ENCODE measurements around the gene IPO5.
"Not testable (repeated sequence)": the region's sequence is repeated elsewhere in the genome, so short reads cannot be mapped to it uniquely, and the experiment has no call there.

The IPO5 gene

GRCh38 chr13:98019186-98019585, 65.7 kb downstream of the IPO5 start:
- DNase-seq = no peak

DNA sequence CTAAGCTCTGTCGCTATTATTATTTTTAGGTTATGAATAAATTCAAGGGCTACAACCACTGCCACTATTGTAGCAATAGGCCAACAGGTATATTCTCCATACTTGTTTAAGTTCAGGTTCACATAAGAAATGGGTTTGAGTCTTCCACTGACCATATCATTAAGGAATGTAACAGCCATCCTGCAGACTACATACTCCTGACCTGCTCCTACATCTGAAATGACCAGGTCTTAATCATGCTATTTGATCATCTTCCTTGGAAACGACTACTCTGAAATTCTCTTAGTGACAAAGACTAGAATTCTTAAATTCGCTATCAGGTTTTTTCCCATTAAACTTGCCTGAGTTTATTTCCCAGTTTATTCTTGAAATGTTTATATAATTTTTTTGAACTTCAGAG, 66.8 kb downstream of the IPO5 start:
- no peak for DNase-seq

DNA sequence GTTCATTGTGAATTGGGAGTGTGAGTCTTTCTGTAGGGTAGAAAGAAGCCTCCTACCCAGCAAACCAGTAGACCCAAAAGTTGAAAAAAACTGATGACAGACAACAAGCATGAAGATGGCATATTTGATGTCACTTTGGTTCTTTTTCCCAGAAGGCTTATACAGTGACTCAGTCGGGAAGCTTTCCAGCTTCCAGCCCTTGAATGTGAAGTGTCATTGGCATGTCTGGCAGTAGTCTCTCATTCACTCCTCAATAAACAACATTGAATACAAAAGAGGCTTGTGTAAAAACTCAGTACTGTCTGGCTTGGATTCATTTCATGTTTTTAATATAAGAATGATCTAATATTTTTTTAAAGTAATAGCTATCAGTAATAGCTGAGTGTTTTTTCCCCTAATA, 68.7 kb downstream of the IPO5 start:
- no peak for DNase-seq

DNA sequence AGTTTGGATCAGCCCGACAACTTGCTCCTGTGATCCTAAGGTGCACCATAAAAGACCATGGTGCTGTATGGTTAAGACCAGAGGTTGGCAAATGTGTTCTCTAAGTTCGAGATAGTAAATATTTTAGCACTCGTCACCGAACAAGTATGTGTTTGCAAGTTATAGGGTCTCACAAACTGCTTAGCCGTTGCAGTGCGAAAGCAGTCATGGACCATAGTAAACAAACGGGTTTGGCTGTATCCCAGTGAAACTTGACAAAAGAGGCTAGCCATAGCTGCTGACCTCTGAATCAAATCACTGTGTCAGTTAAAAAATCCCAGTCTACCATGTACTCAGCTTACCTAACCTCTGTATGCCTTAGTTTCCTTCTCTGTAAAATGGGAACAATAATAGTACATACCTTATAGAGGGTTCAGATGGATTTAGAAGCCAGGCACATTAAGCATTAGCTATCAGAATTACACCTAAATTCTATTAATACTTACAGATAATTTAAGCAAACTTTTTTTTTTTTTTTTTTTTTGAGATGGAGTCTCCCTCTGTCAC, 72.1 kb downstream of the IPO5 start:
- DNase-seq = no peak

- DNase-seq = no peak
These were observed 73.0 kb downstream of the IPO5 start for GRCh38 chr13:98026457-98026857.

- DNase-seq = no peak
These were observed 78.7 kb downstream of the IPO5 start for GRCh38 chr13:98032168-98032567.

GRCh38 chr13:98033277-98034247, 80.1 kb downstream of the IPO5 start:
- DNase-seq = no peak

- no peak for DNase-seq
These were observed 81.9 kb downstream of the IPO5 start for GRCh38 chr13:98035373-98035772.

GRCh38 chr13:98036564-98037302, 83.3 kb downstream of the IPO5 start:
- DNase-seq = not testable (repeated sequence)

GRCh38 chr13:98039261-98039660, 85.8 kb downstream of the IPO5 start:
- DNase-seq = no peak

DNA sequence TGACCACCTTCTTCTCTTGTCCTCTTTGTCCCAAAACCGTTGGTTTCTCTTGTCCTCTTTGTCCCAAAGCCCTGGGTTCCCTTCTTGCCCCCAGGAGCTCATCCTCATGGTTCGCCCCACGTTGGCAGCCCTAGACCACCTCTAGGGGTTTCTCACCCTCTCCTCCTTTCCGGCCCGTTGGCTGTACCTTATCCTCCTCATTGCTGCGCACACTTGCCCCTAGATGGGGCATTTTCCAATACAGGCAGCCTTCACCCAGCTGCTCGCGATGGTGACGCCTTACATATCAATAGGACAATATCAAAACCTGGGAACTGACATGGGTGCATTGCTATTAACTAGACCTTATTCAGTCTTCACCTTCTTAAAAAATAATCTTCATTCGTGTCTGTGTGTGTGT, 86.5 kb downstream of the IPO5 start:
- no peak for DNase-seq

DNA sequence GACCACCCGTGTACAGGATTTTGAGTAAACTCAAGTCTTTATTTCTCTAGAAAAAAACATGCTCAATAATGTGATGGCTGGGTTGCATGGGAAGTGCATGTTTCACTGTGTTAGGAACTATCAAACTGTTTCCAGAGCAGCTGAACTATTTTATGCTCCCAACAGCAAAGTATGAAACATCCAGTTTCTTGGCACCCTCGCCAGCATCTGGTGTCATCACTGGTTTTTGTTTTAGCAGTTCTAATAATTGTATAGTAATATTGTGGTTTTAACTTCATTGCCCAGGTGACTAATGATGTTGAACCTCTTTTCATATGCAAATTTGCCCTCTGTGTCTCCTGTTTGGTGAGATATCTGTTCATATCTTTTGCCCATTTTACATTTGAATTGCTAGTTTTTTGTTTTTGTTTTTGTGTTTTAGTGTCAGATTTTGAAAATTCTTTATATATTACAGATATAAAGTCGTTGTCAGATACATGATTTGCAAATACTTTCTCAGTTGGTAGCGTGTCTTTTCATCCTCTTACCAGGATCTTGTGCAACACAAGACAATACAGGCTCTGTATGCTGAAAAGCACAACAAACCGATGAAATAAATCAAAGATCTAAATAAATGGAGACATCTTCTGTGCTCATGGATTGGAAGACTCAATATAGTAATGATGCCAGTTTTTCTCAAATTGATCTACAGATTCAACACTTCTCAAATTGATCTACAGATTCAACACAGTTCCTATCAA, 87.8 kb downstream of the IPO5 start:
- DNase-seq = no peak

DNA sequence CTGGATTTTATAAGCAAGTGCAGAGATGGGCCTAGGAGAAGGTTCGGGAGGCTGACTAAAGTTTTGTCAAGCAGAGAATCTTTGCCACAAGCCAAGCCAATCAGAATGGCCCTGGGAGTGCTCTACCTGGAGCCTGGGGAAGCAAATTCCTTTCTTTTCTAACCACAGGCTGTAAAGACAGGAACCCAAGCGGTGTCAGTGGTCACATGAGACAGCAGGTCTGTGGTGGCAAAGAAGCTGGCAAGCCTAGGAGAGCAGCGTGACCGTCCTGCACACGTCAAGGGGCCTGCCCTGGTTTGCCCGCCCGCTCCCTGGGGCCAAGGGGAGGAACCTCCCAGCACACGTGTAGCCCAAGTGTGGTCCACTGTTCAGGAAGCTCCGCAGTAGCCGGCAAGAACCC, 90.8 kb downstream of the IPO5 start:
- DNase-seq = no peak

DNA sequence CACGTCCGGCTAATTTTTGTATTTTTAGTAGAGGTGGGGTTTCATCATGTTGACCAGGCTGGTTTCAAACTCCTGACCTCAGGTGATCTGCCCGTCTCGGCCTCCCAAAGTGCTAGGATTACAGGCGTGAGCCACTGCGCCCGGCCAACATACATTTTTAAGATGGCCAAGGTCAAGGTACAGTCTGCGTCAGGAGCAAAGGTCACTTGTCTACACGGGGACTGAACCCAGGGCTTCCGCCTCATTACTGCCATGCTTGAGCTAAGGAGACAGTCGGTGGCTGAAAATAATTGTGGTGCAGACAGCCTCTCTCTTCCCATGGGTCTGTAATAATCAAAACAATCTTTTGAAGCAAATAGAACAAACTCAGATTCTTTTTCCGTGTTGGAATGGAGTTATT, 94.3 kb downstream of the IPO5 start:
- not testable (repeated sequence) for DNase-seq

GRCh38 chr13:98048265-98048664, 94.8 kb downstream of the IPO5 start:
- DNase-seq = no peak

DNA sequence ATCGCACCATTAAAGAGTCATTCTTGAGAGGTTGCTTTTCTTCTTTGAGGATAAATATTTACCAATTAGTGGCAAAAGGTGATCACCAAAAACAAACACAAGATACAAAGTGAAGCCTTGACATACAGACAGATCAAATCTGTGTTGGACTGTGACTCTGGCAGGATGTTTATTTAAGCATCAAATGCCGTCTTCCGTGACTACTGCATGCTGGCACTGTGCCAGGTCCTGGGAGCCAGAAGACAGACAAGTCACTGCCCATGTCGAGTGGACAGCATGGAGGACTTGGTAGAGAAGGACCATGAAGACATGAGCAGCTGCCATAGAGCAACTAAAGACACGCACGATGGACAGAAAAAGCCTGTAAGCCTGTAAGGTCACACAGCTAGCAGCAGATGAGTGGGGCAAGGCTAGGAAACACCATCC, 96.6 kb downstream of the IPO5 start:
- no peak for DNase-seq

DNA sequence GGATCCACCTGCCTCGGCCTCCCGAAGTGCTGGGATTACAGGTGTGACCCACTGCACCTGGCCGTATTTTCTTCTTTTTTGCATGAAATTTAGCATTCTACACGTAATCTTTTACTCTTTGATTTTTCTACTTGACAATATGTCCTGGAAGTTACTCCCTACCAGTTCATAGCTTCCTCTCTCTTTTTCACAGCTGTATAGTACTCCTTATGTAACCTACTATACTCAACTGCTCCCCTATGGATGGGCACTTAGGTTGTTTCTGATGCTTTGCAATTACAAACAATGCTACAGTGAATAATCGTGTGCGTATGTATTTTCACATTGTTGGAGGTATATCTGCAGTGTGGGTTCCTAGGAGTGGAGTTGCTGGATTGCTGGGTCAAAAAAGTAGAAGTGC, 98.9 kb downstream of the IPO5 start:
- DNase-seq = no peak

DNA sequence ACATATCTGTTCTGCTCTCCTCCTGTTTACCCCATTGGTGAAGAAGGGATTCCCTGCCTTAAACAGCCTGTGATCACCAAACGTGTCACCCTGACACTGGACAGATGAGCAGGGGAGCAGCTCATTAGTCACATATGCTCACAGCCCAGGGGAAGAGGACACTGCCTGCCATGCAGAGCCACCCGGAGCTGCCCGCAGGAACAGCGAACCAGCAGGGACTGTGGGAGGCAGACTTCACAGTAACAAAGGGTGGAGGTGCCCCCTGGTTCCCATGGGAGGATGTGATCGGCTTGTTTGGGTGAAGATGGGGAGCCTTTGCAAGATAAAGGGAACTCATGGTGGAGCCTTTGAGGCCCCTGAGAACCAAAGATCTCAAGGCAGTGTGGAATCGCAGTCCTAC, 100.8 kb downstream of the IPO5 start:
- no peak for DNase-seq

DNA sequence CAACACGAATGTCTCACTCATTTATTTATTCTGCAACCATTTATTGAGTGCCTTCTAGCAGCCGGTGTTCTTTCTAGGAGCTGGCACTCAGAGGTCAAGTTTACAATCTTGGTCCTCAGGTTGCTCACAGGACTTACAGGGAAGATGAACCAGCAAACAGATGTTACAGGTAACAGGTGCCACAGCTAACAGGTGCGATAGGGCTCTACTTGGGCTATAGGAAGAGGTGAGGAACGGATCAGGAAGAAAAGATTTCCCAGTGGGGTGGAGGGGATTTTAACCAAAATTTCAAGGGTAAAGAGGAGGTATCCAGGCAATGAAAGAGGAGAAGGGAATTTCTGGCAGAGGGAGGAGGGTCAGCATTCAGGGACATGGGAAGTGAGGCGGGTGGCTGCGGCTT, 102.1 kb downstream of the IPO5 start:
- no peak for DNase-seq

DNA sequence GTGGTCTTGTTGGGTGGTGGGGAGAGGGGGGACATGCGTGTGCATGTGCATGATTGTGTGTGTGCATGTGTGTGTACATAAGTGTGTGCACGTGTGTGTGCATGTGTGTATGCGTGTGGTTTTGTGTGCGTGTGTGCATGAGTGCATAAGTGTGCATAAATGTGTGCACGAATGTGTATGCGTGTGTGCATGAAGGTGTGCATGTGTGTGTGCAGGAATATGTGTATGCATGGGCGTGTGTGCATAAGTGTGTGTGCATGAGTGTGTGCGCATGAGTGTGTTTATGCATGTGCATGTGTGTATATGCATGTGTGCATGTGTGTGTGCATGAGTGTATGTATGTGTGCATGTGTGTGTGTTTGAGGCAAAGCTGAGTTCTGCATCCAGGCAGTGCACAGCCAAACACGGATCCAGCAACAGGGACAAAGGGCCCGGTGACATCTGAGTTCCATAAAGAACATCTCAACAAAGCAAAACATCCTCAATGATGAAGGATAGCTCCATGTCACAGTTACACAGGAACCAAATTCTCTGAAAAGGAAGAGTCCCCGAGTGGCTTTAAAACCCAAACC, 103.5 kb downstream of the IPO5 start:
- DNase-seq = no peak

- no peak for DNase-seq
These were observed 105.8 kb downstream of the IPO5 start for GRCh38 chr13:98059276-98059675.

DNA sequence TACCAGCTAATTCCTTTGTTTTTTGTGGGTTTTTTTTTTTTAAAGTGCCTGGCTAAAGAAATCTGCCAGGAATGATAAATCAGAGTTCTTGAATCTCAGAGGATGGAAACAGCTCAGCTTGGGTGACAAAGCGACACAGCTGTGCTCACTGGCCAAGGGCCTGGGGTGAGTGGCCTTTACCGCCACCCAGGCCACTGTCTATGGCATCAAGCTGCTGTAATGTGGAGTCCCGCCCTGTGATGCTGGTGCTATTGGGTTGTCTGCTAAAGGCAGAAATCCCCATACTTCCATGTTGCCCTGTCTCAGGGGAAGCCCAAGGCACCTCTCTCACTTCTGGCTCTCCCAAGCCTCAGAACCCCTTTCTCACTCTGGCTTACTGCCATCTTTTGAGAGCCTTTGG, 106.8 kb downstream of the IPO5 start:
- no peak for DNase-seq

DNA sequence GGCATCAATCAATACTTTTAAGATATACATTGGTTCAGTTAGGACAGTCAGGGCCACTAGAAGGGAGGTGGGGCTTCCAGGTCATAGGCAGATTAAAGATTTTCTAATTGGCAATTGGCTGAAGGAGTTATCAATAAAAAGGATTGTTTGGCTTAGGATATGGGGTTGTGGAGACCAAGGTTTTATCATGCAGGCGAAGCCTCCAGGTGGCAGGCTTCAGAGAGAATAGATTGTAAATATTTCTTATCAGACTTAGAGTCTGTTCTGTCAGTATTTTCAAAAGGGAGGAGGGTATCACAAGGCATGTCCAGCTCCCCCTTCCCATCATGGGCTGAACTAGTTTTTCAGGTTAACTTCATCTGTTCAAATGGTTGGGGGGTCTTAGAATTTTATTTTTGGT, 112.0 kb downstream of the IPO5 start:
- DNase-seq = no peak

Measured in CD4-positive, alpha-beta T cell treated with Interleukin-21 for 1 hour (primary cell).